HepG2 (cell line): ENCODE measurements around the gene TBC1D2B. TPM values are rescaled to one million over a fixed set of nuclear protein-coding genes. Genes with fewer than 3 reads are reported as not detected.

Source experiments
- ATAC-seq: fragments of 200-7000 bp; cut with Tn5 transposase; 3 replicates; pipeline ENCODE4 v1.9.1; 2020; ENCODE audit warnings: mild to moderate bottlenecking, moderate library complexity
- BruUV-seq: library from RNA; stranded (reverse); fragments of 400-500 nt; replicated peaks from 2 replicates; lab custom pipeline; 2021; lab: Mats Ljungman, UMichigan
- CTCF ChIA-PET: fragments of 300-600 bp; formaldehyde crosslinking; extraction: SDS; loops from one replicate; lab custom pipeline; 2021; ENCODE audit warnings: low total read pairs, inconsistent platforms, low intra/inter-chr PET ratio; lab: Yijun Ruan, JAX
- POLR2A ChIA-PET: fragments of 350-600 bp; sonication (Branson Sonifier 250); formaldehyde crosslinking; loops from one replicate; lab custom pipeline; 2020; ENCODE audit warnings: antibody characterized with exemption, inconsistent platforms; lab: Yijun Ruan, JAX
- DNase-seq: peaks from one replicate; pipeline ENCODE4 v3.0.0-alpha.2; 2015; ENCODE audit warnings: low spot score
- FAIRE-seq: peaks from 3 replicates; lab custom pipeline; 2011; peaks lifted over from hg19 to GRCh38; lab: Jason Lieb, UNC
- H2AFZ ChIP-seq: one replicate; pipeline ENCODE4 v1.6.1; 2011; ENCODE audit warnings: low read length, inconsistent platforms
- H3K27ac ChIP-seq: fragments of 300-600 bp; 3 replicates; pipeline ENCODE4 v1.8.0; 2011; ENCODE audit warnings: mixed run types, mild to moderate bottlenecking, mixed read lengths, low read length, inconsistent platforms; ENCODE audit not compliant: insufficient read depth; ENCODE audit errors: extremely low read length
- H3K27me3 ChIP-seq, 2 experiments: fragments of 200-600 bp in 1 of 2; 2 replicates in 1 of 2; 3 replicates in 1 of 2; pipeline versions ENCODE4 v1.6.0 to v1.8.0; 2011; ENCODE audit warnings: low read length in 2 of 2, mild to moderate bottlenecking in 2 of 2, moderate library complexity in 2 of 2, inconsistent platforms in 1 of 2; ENCODE audit not compliant: insufficient read depth in 2 of 2, control insufficient read depth in 1 of 2
- H3K36me3 ChIP-seq, 2 experiments: fragments of 200-600 bp in 1 of 2; replicated peaks in 1 of 2; 2 replicates in 1 of 2; 3 replicates in 1 of 2; pipeline versions ENCODE4 v1.5.1 to v1.8.0; 2011; ENCODE audit warnings: low read length in 2 of 2, inconsistent platforms in 1 of 2; ENCODE audit not compliant: insufficient read depth in 2 of 2, control insufficient read depth in 1 of 2
- H3K4me1 ChIP-seq: 2 replicates; pipeline ENCODE4 v1.5.1; 2012; ENCODE audit warnings: low read length, inconsistent platforms; ENCODE audit not compliant: insufficient read depth
- H3K4me2 ChIP-seq: 2 replicates; pipeline ENCODE4 v1.6.0; 2011; ENCODE audit warnings: low read depth, low read length, inconsistent platforms
- H3K4me3 ChIP-seq, 3 experiments: fragments of 200-600 bp in 1 of 3; sonication (generic), shearing (Covaris generic) in 1 of 3; replicated peaks in 1 of 3; 2 replicates each; pipeline ENCODE4 v1.5.1; 2011 to 2016; ENCODE audit warnings: low read length in 3 of 3, inconsistent platforms in 2 of 3, low read depth in 2 of 3, mild to moderate bottlenecking in 2 of 3, control low read depth in 1 of 3, mixed read lengths in 1 of 3; ENCODE audit not compliant: insufficient read depth in 1 of 3
- H3K79me2 ChIP-seq: one replicate; pipeline ENCODE4 v1.6.1; 2011; ENCODE audit warnings: low read length, inconsistent platforms; ENCODE audit not compliant: insufficient read depth
- H3K9ac ChIP-seq: 2 replicates; pipeline ENCODE4 v1.6.0; 2011; ENCODE audit warnings: mild to moderate bottlenecking, low read depth, low read length, inconsistent platforms; ENCODE audit not compliant: insufficient read depth
- H3K9me3 ChIP-seq: 2 replicates; pipeline ENCODE4 v1.5.1; 2012; ENCODE audit warnings: mild to moderate bottlenecking, low read length
- H4K20me1 ChIP-seq: 2 replicates; pipeline ENCODE4 v1.6.0; 2011; ENCODE audit warnings: inconsistent platforms, mild to moderate bottlenecking, low read length, moderate library complexity; ENCODE audit not compliant: insufficient read depth
- FOXO1 ChIP-seq: sonication (generic); formaldehyde crosslinking; IDR thresholded peaks from 2 replicates; pipeline ENCODE4 v1.4.0; 2020; ENCODE audit warnings: missing genetic modification reagents
- HNF4A ChIP-seq: sonication (generic); formaldehyde crosslinking; IDR thresholded peaks from 2 replicates; pipeline ENCODE4 v1.4.0; 2020; ENCODE audit warnings: missing genetic modification reagents
- HOXD1 ChIP-seq: sonication (generic); formaldehyde crosslinking; IDR thresholded peaks from 2 replicates; pipeline ENCODE4 v1.5.0; 2020; ENCODE audit warnings: missing genetic modification reagents
- KLF15 ChIP-seq: sonication (generic); formaldehyde crosslinking; IDR thresholded peaks from 2 replicates; pipeline ENCODE4 v1.8.1; 2023; ENCODE audit warnings: borderline replicate concordance, mild to moderate bottlenecking, inconsistent platforms, missing genetic modification reagents, mixed read lengths
- MTA3 ChIP-seq: sonication (generic); formaldehyde crosslinking; IDR thresholded peaks from 2 replicates; pipeline ENCODE4 v1.4.0; 2020; ENCODE audit warnings: missing genetic modification reagents
- NFRKB ChIP-seq: fragments of 450-650 bp; IDR thresholded peaks from 2 replicates; pipeline ENCODE4 v1.6.1; 2017
- SP4 ChIP-seq: sonication (generic); formaldehyde crosslinking; IDR thresholded peaks from 2 replicates; pipeline ENCODE4 v1.8.1; 2023; ENCODE audit warnings: mild to moderate bottlenecking, missing genetic modification reagents
- ZNF253 ChIP-seq: sonication (generic); formaldehyde crosslinking; IDR thresholded peaks from 2 replicates; pipeline ENCODE4 v1.8.0; 2022; ENCODE audit warnings: mild to moderate bottlenecking, missing genetic modification reagents, borderline replicate concordance
- ZNF790 ChIP-seq: sonication (generic); formaldehyde crosslinking; IDR thresholded peaks from 2 replicates; pipeline ENCODE4 v1.8.0; 2022; ENCODE audit warnings: missing genetic modification reagents, mild to moderate bottlenecking, borderline replicate concordance
- ZSCAN9 ChIP-seq: IDR thresholded peaks from 2 replicates; pipeline ENCODE4 v1.6.1; 2016; ENCODE audit warnings: borderline replicate concordance
- WGBS: methylation state at CpG from one replicate; pipeline ENCODE4 v1.1.6; 2017; ENCODE audit warnings: low lambda C conversion rate; 5-methylcytosine and 5-hydroxymethylcytosine counted together
- in situ Hi-C: cut with HindIII; loops from 2 replicates; pipeline ENCODE4 v1.10.0; 2017; ENCODE audit warnings: low pct_unique_long_range_greater_than_20kb; ENCODE audit not compliant: extremely low pct_ligation_motif_present
- intact Hi-C: fragments of 100-400 bp; cut with micrococcal nuclease; formaldehyde crosslinking; loops from one replicate; pipeline ENCODE4 v1.10.0; 2022; ENCODE audit not compliant: unreplicated experiment
- polyA plus RNA-seq, 8 experiments: library from polyadenylated mRNA; depleted of rRNA in 3 of 8; stranded (reverse) in 7 of 8; unstranded in 1 of 8; fragments of >200 nt; fragmentation: Illumina TruSeq in 4 of 8; extraction: Trizol in 4 of 8; gene quantifications; 2 replicates each; pipeline versions ENCODE4 v1.2.1 to v1.2.3, GENCODE V29; 2011 to 2016; ENCODE audit warnings: low read depth in 4 of 8, missing spikeins in 1 of 8, mixed read lengths in 1 of 8; ENCODE audit not compliant: insufficient read depth in 1 of 8
- total RNA-seq, 5 experiments: library from RNA; depleted of rRNA; stranded (reverse); fragments of >200 nt; fragmentation: Illumina TruSeq; extraction: Trizol; gene quantifications; 2 replicates each; pipeline ENCODE4 v1.2.3, GENCODE V29; 2016; ENCODE audit warnings: low read depth in 1 of 5
- TF ChIP-seq, protein P1 (sequence below): sonication (generic); formaldehyde crosslinking; IDR thresholded peaks from 2 replicates; pipeline ENCODE4 v1.8.0; 2022; ENCODE audit warnings: mild to moderate bottlenecking, missing genetic modification reagents; ENCODE audit not compliant: insufficient replicate concordance
- TF ChIP-seq, protein P2 (sequence below): fragments of 450-650 bp; IDR thresholded peaks from 2 replicates; pipeline ENCODE4 v1.6.1; 2016

The TBC1D2B gene
- total and polyA plus RNA-seq, 2 of the 13 experiments (the other 11 are each of a cell fraction or from before 2014, with no cell fraction given): 10.1 to 14.4 TPM

DNA sequence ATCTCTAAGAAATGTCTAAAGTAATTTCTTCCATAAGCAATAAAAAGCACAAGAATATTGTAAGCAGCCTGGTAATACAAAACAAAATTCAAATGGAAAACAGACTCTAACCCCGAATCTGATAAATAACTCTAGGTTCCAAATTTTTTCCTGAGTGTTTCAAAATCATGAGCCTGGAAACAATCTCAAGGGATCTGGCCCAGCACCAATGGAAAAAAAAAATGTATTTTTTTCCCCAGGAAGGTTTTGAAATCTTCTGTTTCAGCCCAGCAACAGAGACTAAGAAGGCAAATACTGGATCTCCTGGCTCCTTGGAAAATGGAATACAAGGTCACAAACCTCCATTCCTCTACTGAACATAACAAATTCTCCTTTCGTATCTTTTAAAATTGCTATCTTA is 13.0 kb downstream of the TBC1D2B start:
- no peaks in the 10 kb centered on the region for H3K36me3 ChIP-seq
- no peak overlapping the region for H2AFZ ChIP-seq
- ChIA-PET POLR2A (interaction anchor here (1.2 to 1.7 kb wide), 2 partner anchors 8 to 29 kb away, joined by 6 to 8 read pairs; no protein-coding TSS in a partner anchor), CTCF (no interaction called here)
- FAIRE-seq (no peak), DNase-seq (no peak), ATAC-seq (no peak)
- no TSS peak for BruUV-seq
- peak overlapping the region; percentile 73 for H3K27ac ChIP-seq
- TF ChIP-seq, protein P1, sequence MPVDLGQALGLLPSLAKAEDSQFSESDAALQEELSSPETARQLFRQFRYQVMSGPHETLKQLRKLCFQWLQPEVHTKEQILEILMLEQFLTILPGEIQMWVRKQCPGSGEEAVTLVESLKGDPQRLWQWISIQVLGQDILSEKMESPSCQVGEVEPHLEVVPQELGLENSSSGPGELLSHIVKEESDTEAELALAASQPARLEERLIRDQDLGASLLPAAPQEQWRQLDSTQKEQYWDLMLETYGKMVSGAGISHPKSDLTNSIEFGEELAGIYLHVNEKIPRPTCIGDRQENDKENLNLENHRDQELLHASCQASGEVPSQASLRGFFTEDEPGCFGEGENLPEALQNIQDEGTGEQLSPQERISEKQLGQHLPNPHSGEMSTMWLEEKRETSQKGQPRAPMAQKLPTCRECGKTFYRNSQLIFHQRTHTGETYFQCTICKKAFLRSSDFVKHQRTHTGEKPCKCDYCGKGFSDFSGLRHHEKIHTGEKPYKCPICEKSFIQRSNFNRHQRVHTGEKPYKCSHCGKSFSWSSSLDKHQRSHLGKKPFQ: no peak
- TF ChIP-seq HOXD1 (CRISPR knock-in tag) (no peak), KLF15 (CRISPR knock-in tag) (no peak), NFRKB (no peak), FOXO1 (CRISPR knock-in tag) (no peak), HNF4A (CRISPR knock-in tag) (no peak), MTA3 (CRISPR knock-in tag) (no peak), ZSCAN9 (CRISPR knock-in tag) (no peak), ZNF253 (CRISPR knock-in tag) (no peak), SP4 (CRISPR knock-in tag) (no peak), ZNF790 (CRISPR knock-in tag) (no peak)
- TF ChIP-seq, protein P2, sequence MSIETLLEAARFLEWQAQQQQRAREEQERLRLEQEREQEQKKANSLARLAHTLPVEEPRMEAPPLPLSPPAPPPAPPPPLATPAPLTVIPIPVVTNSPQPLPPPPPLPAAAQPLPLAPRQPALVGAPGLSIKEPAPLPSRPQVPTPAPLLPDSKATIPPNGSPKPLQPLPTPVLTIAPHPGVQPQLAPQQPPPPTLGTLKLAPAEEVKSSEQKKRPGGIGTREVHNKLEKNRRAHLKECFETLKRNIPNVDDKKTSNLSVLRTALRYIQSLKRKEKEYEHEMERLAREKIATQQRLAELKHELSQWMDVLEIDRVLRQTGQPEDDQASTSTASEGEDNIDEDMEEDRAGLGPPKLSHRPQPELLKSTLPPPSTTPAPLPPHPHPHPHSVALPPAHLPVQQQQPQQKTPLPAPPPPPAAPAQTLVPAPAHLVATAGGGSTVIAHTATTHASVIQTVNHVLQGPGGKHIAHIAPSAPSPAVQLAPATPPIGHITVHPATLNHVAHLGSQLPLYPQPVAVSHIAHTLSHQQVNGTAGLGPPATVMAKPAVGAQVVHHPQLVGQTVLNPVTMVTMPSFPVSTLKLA: no peak
- no peaks in the 10 kb centered on the region for H3K9me3 ChIP-seq
- intact Hi-C loops: no loop called here
- peaks cover 85% of the 10 kb centered on the region for H3K4me1 ChIP-seq
- in situ Hi-C loops: no loop called here
- H4K20me1 ChIP-seq: no peaks in the 10 kb centered on the region
- no peak overlapping the region for H3K4me3 ChIP-seq
- H3K79me2 ChIP-seq: peaks cover 55% of the 10 kb centered on the region
- WGBS: 89% methylated on average over 2 of the region's 2 CpGs
- peak overlapping the region; percentile 46; the same call in 1 of the 2 replicates for H3K4me2 ChIP-seq
- H3K9ac ChIP-seq: peak overlapping the region; percentile 41; the same call in 1 of the 2 replicates
- no peaks in the 10 kb centered on the region for H3K27me3 ChIP-seq
